Measurements from ENCODE around the gene PIGU. TPM values are rescaled to one million over a fixed set of nuclear protein-coding genes. Genes with fewer than 3 reads are reported as not detected.

PIGU gene
- total RNA-seq, 1 experiment from 2014 or later, result 18.4 TPM

DNA sequence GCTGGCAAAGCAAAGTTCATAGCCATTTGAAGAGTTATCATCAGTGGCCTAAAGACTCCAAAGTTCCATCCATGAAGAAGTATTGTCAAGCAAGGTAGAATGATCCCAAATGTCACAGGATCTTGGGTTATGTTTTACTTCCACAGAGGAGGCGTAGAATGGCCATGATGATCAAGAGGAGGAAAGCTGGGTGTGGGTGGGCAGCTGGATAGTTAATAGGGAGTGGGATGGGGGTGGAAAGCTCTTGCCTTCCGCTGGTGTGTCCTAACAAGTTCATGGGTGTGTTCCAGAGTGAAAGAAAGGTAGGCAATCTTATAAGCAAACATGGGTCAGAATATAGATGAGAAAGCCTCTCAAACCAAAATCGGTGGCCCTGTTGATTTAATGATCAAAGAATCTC is 38.4 kb downstream of the PIGU start:
- H2AFZ ChIP-seq (ENCODE audit: low read length), result no peak overlapping the region
- no peak overlapping the region for H3K4me2 ChIP-seq (ENCODE audit: low read depth, low read length, poor library complexity, severe bottlenecking)
- no peaks in the 10 kb centered on the region for H3K79me2 ChIP-seq (ENCODE audit: low read length)
- no peak overlapping the region for H3K4me3 ChIP-seq (ENCODE audit: low read length)
- no peak for DNase-seq
- H3K36me3 ChIP-seq (ENCODE audit: insufficient read depth, low read length), result peaks cover 4% of the 10 kb centered on the region; the same call in 1 of the 2 replicates
- H4K20me1 ChIP-seq (ENCODE audit: insufficient read depth, low read depth, low read length), result no peaks in the 10 kb centered on the region
- H3K9me3 ChIP-seq (ENCODE audit: low read length), result no peaks in the 10 kb centered on the region
- H3K4me1 ChIP-seq (ENCODE audit: low read length), result no peaks in the 10 kb centered on the region
- no peaks in the 10 kb centered on the region for H3K9me2 ChIP-seq (replicated peaks; ENCODE audit: insufficient read depth, low read length)
- no peaks in the 10 kb centered on the region for H3K27me3 ChIP-seq (ENCODE audit: low read length)
- H3K9ac ChIP-seq (ENCODE audit: low read length), result no peak overlapping the region
- no peak overlapping the region for H3K27ac ChIP-seq (ENCODE audit: low read length)

DNA sequence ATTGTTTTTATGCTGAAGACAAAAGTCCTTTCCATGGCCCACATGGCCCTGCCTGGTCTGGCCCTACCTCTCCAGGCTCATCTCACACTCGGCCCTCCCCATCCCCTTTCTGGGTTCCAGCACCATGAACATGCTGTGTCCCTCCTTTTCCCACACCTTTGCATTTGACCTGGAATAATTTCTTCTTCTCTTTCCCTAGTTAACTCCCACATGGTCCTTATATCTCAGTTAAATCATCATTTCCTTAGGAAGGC is 38.9 kb downstream of the PIGU start:
- H3K27me3 ChIP-seq (ENCODE audit: low read length), result no peaks in the 10 kb centered on the region
- H3K9me3 ChIP-seq (ENCODE audit: low read length), result no peaks in the 10 kb centered on the region
- H3K27ac ChIP-seq (ENCODE audit: low read length), result no peak overlapping the region
- no peak overlapping the region for H3K4me2 ChIP-seq (ENCODE audit: low read depth, low read length, poor library complexity, severe bottlenecking)
- H3K4me3 ChIP-seq (ENCODE audit: low read length), result no peak overlapping the region
- no peaks in the 10 kb centered on the region for H3K79me2 ChIP-seq (ENCODE audit: low read length)
- H3K4me1 ChIP-seq (ENCODE audit: low read length), result no peaks in the 10 kb centered on the region
- peaks cover 4% of the 10 kb centered on the region; the same call in 1 of the 2 replicates for H3K36me3 ChIP-seq (ENCODE audit: insufficient read depth, low read length)
- no peak overlapping the region for H2AFZ ChIP-seq (ENCODE audit: low read length)
- no peaks in the 10 kb centered on the region for H3K9me2 ChIP-seq (replicated peaks; ENCODE audit: insufficient read depth, low read length)
- H4K20me1 ChIP-seq (ENCODE audit: insufficient read depth, low read depth, low read length), result no peaks in the 10 kb centered on the region
- no peak overlapping the region for H3K9ac ChIP-seq (ENCODE audit: low read length)
- DNase-seq, result no peak

DNA sequence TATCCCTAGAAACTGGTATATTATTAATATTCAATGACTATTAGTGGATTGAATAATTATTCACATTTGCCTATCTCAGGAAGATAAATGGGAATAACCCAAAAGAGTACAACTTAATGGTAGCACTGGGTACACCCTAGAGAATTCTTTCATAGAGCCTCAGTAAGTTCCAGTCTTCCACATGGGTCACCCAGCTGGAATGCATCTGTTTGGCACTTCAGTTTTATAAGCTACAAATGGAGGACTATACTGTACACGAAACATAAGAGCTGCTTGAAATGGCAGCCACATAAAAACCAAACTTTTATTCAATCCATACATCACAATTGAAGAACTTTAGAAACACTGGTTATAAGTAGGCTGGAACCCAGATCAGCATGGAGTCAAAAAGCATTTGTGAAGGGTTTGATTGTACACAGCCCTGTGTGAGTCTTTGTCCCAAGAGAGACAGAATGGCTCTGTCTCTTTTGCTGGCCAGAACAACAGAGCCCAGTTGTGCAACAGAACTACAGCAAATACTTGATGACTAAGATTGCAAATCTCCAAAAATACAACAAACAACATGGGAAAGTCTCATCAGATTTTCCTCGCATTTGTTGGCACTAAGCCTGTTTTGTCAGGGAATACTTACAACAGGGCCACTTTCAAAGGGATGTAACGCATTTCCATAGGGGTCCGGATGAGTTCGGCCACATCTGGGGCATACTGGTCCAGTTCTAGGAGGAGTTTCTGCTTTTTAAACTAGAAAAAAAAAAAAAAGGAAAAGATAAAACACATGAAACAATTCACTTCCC is 39.5 kb downstream of the PIGU start:
- Histone ChIP-seq H3K4me1 (ENCODE audit: low read length) (no peaks in the 10 kb centered on the region), H3K4me3 (ENCODE audit: low read length) (no peak overlapping the region), H3K27ac (ENCODE audit: low read length) (no peak overlapping the region), H3K79me2 (ENCODE audit: low read length) (no peaks in the 10 kb centered on the region), H2AFZ (ENCODE audit: low read length) (no peak overlapping the region), H3K4me2 (ENCODE audit: low read depth, low read length, poor library complexity, severe bottlenecking) (no peak overlapping the region), H4K20me1 (ENCODE audit: insufficient read depth, low read depth, low read length) (no peaks in the 10 kb centered on the region), H3K9ac (ENCODE audit: low read length) (no peak overlapping the region), H3K9me2 (replicated peaks; ENCODE audit: insufficient read depth, low read length) (no peaks in the 10 kb centered on the region), H3K9me3 (ENCODE audit: low read length) (no peaks in the 10 kb centered on the region), H3K27me3 (ENCODE audit: low read length) (no peaks in the 10 kb centered on the region), H3K36me3 (ENCODE audit: insufficient read depth, low read length) (peaks cover 4% of the 10 kb centered on the region; the same call in 1 of the 2 replicates)
- no peak for DNase-seq

DNA sequence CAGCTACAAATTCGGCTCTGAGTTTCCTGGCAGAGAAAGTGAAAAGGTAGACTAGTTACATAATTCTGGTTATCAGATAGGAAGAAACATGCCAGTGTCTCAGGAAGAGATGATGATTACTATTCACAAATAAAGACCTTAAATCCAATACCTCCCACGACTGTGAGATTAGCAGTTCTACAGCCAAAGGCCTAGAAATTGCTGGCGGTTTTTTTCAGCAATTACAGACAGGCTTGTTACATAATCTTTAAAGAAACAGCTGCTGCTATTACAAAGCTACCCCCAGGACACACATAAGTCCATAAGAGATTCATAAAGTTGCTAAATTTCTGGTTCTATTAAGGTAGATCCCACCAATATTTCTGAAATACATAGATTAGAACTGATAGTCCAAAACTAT is 40.2 kb downstream of the PIGU start:
- H3K9me2 ChIP-seq (replicated peaks; ENCODE audit: insufficient read depth, low read length), result no peaks in the 10 kb centered on the region
- H3K4me1 ChIP-seq (ENCODE audit: low read length), result no peaks in the 10 kb centered on the region
- no peaks in the 10 kb centered on the region for H4K20me1 ChIP-seq (ENCODE audit: insufficient read depth, low read depth, low read length)
- H3K27me3 ChIP-seq (ENCODE audit: low read length), result no peaks in the 10 kb centered on the region
- no peak overlapping the region for H3K9ac ChIP-seq (ENCODE audit: low read length)
- H3K9me3 ChIP-seq (ENCODE audit: low read length), result no peaks in the 10 kb centered on the region
- H3K36me3 ChIP-seq (ENCODE audit: insufficient read depth, low read length), result peaks cover 4% of the 10 kb centered on the region; the same call in 1 of the 2 replicates
- H3K4me2 ChIP-seq (ENCODE audit: low read depth, low read length, poor library complexity, severe bottlenecking), result no peak overlapping the region
- no peak overlapping the region for H3K27ac ChIP-seq (ENCODE audit: low read length)
- H2AFZ ChIP-seq (ENCODE audit: low read length), result no peak overlapping the region
- no peak overlapping the region for H3K4me3 ChIP-seq (ENCODE audit: low read length)
- H3K79me2 ChIP-seq (ENCODE audit: low read length), result no peaks in the 10 kb centered on the region
- no peak for DNase-seq

DNA sequence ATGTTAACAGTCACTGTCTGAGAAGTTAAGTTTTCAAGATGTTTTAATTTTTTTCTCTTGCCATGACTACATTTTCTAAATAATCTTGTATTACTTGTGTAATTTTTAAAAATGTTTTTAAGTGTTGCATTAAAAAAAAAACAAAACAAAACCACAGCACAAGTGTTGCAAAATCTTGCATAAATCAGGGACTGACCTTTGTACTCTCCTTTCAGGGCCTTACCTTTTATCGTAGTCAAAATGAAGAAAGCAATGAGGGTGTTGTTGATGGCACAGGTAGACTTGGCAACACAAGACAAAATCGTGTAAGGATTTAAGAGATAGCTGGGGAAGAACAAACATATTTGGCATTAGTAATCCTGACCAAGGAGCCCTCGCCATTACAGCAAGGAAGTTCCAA is 42.5 kb downstream of the PIGU start:
- H3K9ac ChIP-seq (ENCODE audit: low read length), result no peak overlapping the region
- H3K9me2 ChIP-seq (replicated peaks; ENCODE audit: insufficient read depth, low read length), result no peaks in the 10 kb centered on the region
- no peak overlapping the region for H3K4me2 ChIP-seq (ENCODE audit: low read depth, low read length, poor library complexity, severe bottlenecking)
- no peaks in the 10 kb centered on the region for H3K79me2 ChIP-seq (ENCODE audit: low read length)
- H3K36me3 ChIP-seq (ENCODE audit: insufficient read depth, low read length), result peaks cover 4% of the 10 kb centered on the region; the same call in 1 of the 2 replicates
- DNase-seq, result no peak
- H3K27me3 ChIP-seq (ENCODE audit: low read length), result no peaks in the 10 kb centered on the region
- no peaks in the 10 kb centered on the region for H3K9me3 ChIP-seq (ENCODE audit: low read length)
- H3K27ac ChIP-seq (ENCODE audit: low read length), result no peak overlapping the region
- H3K4me3 ChIP-seq (ENCODE audit: low read length), result no peak overlapping the region
- no peaks in the 10 kb centered on the region for H3K4me1 ChIP-seq (ENCODE audit: low read length)
- H2AFZ ChIP-seq (ENCODE audit: low read length), result no peak overlapping the region
- H4K20me1 ChIP-seq (ENCODE audit: insufficient read depth, low read depth, low read length), result no peaks in the 10 kb centered on the region

DNA sequence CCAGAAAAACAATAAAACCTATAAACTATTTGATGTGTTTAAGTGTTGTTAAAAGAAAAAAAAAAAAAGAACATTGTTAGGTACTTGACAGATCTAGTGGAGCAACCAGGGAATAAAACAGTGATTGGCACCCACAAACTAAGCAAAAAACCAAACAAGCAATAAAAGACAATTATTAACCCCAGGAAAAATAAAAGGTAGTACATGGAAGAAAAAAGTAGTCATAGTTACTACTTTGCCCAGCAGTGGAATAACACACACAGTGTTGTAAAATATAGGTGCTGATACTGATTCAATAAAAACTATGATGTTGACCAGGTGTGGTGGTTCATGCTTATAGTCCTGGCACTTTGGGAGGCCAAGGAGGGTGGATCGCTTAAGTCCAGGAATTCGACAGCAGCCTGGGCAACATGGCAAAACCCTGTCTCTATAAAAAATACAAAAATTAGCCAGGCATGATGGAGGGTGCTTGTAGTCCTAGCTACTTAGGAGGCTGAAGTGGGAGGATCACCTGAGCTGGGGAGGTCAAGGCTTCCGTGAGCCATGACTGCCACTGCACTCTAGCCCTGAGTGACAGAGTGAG is 43.9 kb downstream of the PIGU start:
- Histone ChIP-seq H3K9me3 (ENCODE audit: low read length) (no peaks in the 10 kb centered on the region), H3K27me3 (ENCODE audit: low read length) (no peaks in the 10 kb centered on the region), H3K9me2 (replicated peaks; ENCODE audit: insufficient read depth, low read length) (no peaks in the 10 kb centered on the region), H3K27ac (ENCODE audit: low read length) (no peak overlapping the region), H3K4me1 (ENCODE audit: low read length) (no peaks in the 10 kb centered on the region), H4K20me1 (ENCODE audit: insufficient read depth, low read depth, low read length) (no peaks in the 10 kb centered on the region), H3K4me3 (ENCODE audit: low read length) (no peak overlapping the region), H3K36me3 (ENCODE audit: insufficient read depth, low read length) (peaks cover 4% of the 10 kb centered on the region; the same call in 1 of the 2 replicates), H3K79me2 (ENCODE audit: low read length) (no peaks in the 10 kb centered on the region), H3K4me2 (ENCODE audit: low read depth, low read length, poor library complexity, severe bottlenecking) (no peak overlapping the region), H3K9ac (ENCODE audit: low read length) (no peak overlapping the region), H2AFZ (ENCODE audit: low read length) (no peak overlapping the region)
- DNase-seq, result no peak

DNA sequence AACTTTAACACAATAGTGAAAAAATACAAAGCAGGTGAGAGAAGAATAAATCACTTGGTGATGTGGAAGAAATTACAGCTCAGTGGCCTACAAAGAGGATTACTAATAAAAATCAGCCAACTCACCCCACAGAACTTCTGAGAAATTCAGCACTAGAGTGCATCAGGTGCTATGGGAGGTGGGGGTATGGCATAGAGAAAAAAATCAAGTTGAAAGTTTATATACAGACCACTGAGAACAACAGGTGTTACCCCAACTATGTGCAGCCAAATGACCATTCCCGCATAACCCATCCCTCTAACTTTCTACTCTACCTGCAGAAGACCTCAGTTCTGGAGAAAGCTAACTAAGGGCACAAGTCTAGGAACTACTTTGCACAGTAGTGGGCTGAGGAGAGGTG is 47.0 kb downstream of the PIGU start:
- Histone ChIP-seq H3K4me1 (ENCODE audit: low read length) (no peaks in the 10 kb centered on the region), H3K9ac (ENCODE audit: low read length) (no peak overlapping the region), H3K27ac (ENCODE audit: low read length) (no peak overlapping the region), H4K20me1 (ENCODE audit: insufficient read depth, low read depth, low read length) (no peaks in the 10 kb centered on the region), H3K79me2 (ENCODE audit: low read length) (no peaks in the 10 kb centered on the region), H3K36me3 (ENCODE audit: insufficient read depth, low read length) (no peaks in the 10 kb centered on the region), H3K4me3 (ENCODE audit: low read length) (no peak overlapping the region), H3K9me2 (replicated peaks; ENCODE audit: insufficient read depth, low read length) (no peaks in the 10 kb centered on the region), H3K4me2 (ENCODE audit: low read depth, low read length, poor library complexity, severe bottlenecking) (no peak overlapping the region), H3K27me3 (ENCODE audit: low read length) (no peaks in the 10 kb centered on the region), H2AFZ (ENCODE audit: low read length) (no peak overlapping the region), H3K9me3 (ENCODE audit: low read length) (no peaks in the 10 kb centered on the region)
- DNase-seq, result no peak

DNA sequence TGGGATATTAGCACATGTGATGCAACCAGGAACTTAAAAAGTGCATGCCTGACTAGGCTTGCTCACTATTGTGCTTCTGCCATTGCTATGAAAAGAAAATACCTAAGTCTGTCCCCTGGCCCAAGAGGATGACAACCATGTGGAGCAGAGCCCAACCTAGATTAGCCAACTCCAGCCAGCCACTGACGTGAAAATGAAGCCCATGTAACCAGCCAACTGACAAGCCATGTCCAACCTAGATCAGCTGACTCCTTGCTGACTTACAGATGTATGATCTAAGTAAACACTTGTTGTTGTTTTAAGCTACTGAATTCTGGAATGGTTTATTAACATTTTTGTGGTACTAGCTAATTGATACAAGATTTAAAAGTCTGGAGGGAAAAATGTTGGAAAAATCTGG is 47.5 kb downstream of the PIGU start:
- H3K79me2 ChIP-seq (ENCODE audit: low read length), result no peaks in the 10 kb centered on the region
- H3K4me2 ChIP-seq (ENCODE audit: low read depth, low read length, poor library complexity, severe bottlenecking), result no peak overlapping the region
- H3K4me3 ChIP-seq (ENCODE audit: low read length), result no peak overlapping the region
- H3K27ac ChIP-seq (ENCODE audit: low read length), result no peak overlapping the region
- H3K9me2 ChIP-seq (replicated peaks; ENCODE audit: insufficient read depth, low read length), result no peaks in the 10 kb centered on the region
- DNase-seq, result no peak
- no peaks in the 10 kb centered on the region for H4K20me1 ChIP-seq (ENCODE audit: insufficient read depth, low read depth, low read length)
- no peaks in the 10 kb centered on the region for H3K27me3 ChIP-seq (ENCODE audit: low read length)
- no peak overlapping the region for H3K9ac ChIP-seq (ENCODE audit: low read length)
- H3K4me1 ChIP-seq (ENCODE audit: low read length), result no peaks in the 10 kb centered on the region
- no peaks in the 10 kb centered on the region for H3K9me3 ChIP-seq (ENCODE audit: low read length)
- H2AFZ ChIP-seq (ENCODE audit: low read length), result no peak overlapping the region
- H3K36me3 ChIP-seq (ENCODE audit: insufficient read depth, low read length), result no peaks in the 10 kb centered on the region

Measured in Karpas-422 (cell line).